HepG2 (cell line): ENCODE measurements around the gene ADAM19. TPM values are rescaled to one million over a fixed set of nuclear protein-coding genes. Genes with fewer than 3 reads are reported as not detected.

Source experiments
- ATAC-seq: fragments of 200-7000 bp; cut with Tn5 transposase; 3 replicates; pipeline ENCODE4 v1.9.1; 2020; ENCODE audit warnings: mild to moderate bottlenecking, moderate library complexity
- BruUV-seq: library from RNA; stranded (reverse); fragments of 400-500 nt; replicated peaks from 2 replicates; lab custom pipeline; 2021; lab: Mats Ljungman, UMichigan
- CTCF ChIA-PET: fragments of 300-600 bp; formaldehyde crosslinking; extraction: SDS; loops from one replicate; lab custom pipeline; 2021; ENCODE audit warnings: low total read pairs, inconsistent platforms, low intra/inter-chr PET ratio; lab: Yijun Ruan, JAX
- POLR2A ChIA-PET: fragments of 350-600 bp; sonication (Branson Sonifier 250); formaldehyde crosslinking; loops from one replicate; lab custom pipeline; 2020; ENCODE audit warnings: antibody characterized with exemption, inconsistent platforms; lab: Yijun Ruan, JAX
- DNase-seq: peaks from one replicate; pipeline ENCODE4 v3.0.0-alpha.2; 2015; ENCODE audit warnings: low spot score
- FAIRE-seq: peaks from 3 replicates; lab custom pipeline; 2011; peaks lifted over from hg19 to GRCh38; lab: Jason Lieb, UNC
- H2AFZ ChIP-seq: one replicate; pipeline ENCODE4 v1.6.1; 2011; ENCODE audit warnings: low read length, inconsistent platforms
- H3K27ac ChIP-seq: fragments of 300-600 bp; 3 replicates; pipeline ENCODE4 v1.8.0; 2011; ENCODE audit warnings: mixed run types, mild to moderate bottlenecking, mixed read lengths, low read length, inconsistent platforms; ENCODE audit not compliant: insufficient read depth; ENCODE audit errors: extremely low read length
- H3K27me3 ChIP-seq, 2 experiments: fragments of 200-600 bp in 1 of 2; 2 replicates in 1 of 2; 3 replicates in 1 of 2; pipeline versions ENCODE4 v1.6.0 to v1.8.0; 2011; ENCODE audit warnings: low read length in 2 of 2, mild to moderate bottlenecking in 2 of 2, moderate library complexity in 2 of 2, inconsistent platforms in 1 of 2; ENCODE audit not compliant: insufficient read depth in 2 of 2, control insufficient read depth in 1 of 2
- H3K36me3 ChIP-seq, 2 experiments: fragments of 200-600 bp in 1 of 2; replicated peaks in 1 of 2; 2 replicates in 1 of 2; 3 replicates in 1 of 2; pipeline versions ENCODE4 v1.5.1 to v1.8.0; 2011; ENCODE audit warnings: low read length in 2 of 2, inconsistent platforms in 1 of 2; ENCODE audit not compliant: insufficient read depth in 2 of 2, control insufficient read depth in 1 of 2
- H3K4me1 ChIP-seq: 2 replicates; pipeline ENCODE4 v1.5.1; 2012; ENCODE audit warnings: low read length, inconsistent platforms; ENCODE audit not compliant: insufficient read depth
- H3K4me2 ChIP-seq: 2 replicates; pipeline ENCODE4 v1.6.0; 2011; ENCODE audit warnings: low read depth, low read length, inconsistent platforms
- H3K4me3 ChIP-seq, 3 experiments: fragments of 200-600 bp in 1 of 3; sonication (generic), shearing (Covaris generic) in 1 of 3; replicated peaks in 1 of 3; 2 replicates each; pipeline ENCODE4 v1.5.1; 2011 to 2016; ENCODE audit warnings: low read length in 3 of 3, inconsistent platforms in 2 of 3, low read depth in 2 of 3, mild to moderate bottlenecking in 2 of 3, control low read depth in 1 of 3, mixed read lengths in 1 of 3; ENCODE audit not compliant: insufficient read depth in 1 of 3
- H3K79me2 ChIP-seq: one replicate; pipeline ENCODE4 v1.6.1; 2011; ENCODE audit warnings: low read length, inconsistent platforms; ENCODE audit not compliant: insufficient read depth
- H3K9ac ChIP-seq: 2 replicates; pipeline ENCODE4 v1.6.0; 2011; ENCODE audit warnings: mild to moderate bottlenecking, low read depth, low read length, inconsistent platforms; ENCODE audit not compliant: insufficient read depth
- H3K9me3 ChIP-seq: 2 replicates; pipeline ENCODE4 v1.5.1; 2012; ENCODE audit warnings: mild to moderate bottlenecking, low read length
- H4K20me1 ChIP-seq: 2 replicates; pipeline ENCODE4 v1.6.0; 2011; ENCODE audit warnings: inconsistent platforms, mild to moderate bottlenecking, low read length, moderate library complexity; ENCODE audit not compliant: insufficient read depth
- AKAP8 ChIP-seq: sonication (generic); formaldehyde crosslinking; IDR thresholded peaks from 2 replicates; pipeline ENCODE4 v1.5.1; 2020; ENCODE audit warnings: mild to moderate bottlenecking, missing genetic modification reagents
- DR1 ChIP-seq: sonication (generic); formaldehyde crosslinking; IDR thresholded peaks from 2 replicates; pipeline ENCODE4 v1.8.0; 2021; ENCODE audit warnings: mild to moderate bottlenecking, missing genetic modification reagents, inconsistent platforms
- ELF3 ChIP-seq: IDR thresholded peaks from 2 replicates; pipeline ENCODE4 v1.6.1; 2016; ENCODE audit warnings: missing genetic modification reagents, missing compliant biosample characterization
- IKZF4 ChIP-seq: sonication (generic); formaldehyde crosslinking; IDR thresholded peaks from 2 replicates; pipeline ENCODE4 v1.5.1; 2020; ENCODE audit warnings: borderline replicate concordance, mild to moderate bottlenecking, low read depth, missing genetic modification reagents; ENCODE audit errors: not compliant biosample characterization
- KLF9 ChIP-seq: IDR thresholded peaks from 2 replicates; pipeline ENCODE4 v1.6.1; 2016; ENCODE audit warnings: low read depth
- MAFK ChIP-seq, 2 experiments: IDR thresholded peaks in 1 of 2; conservative IDR thresholded peaks in 1 of 2; 2 replicates each; pipeline ENCODE4 v1.6.1; 2011; ENCODE audit warnings: improper control_type of control experiment in 2 of 2, low read length in 2 of 2
- NBN ChIP-seq: fragments of 450-650 bp; conservative IDR thresholded peaks from 2 replicates; pipeline ENCODE4 v1.6.1; 2017
- SALL2 ChIP-seq: sonication (generic); formaldehyde crosslinking; IDR thresholded peaks from 2 replicates; pipeline ENCODE4 v1.8.1; 2023; ENCODE audit warnings: mild to moderate bottlenecking, missing genetic modification reagents, inconsistent platforms
- SMAD1 ChIP-seq: sonication (generic); formaldehyde crosslinking; IDR thresholded peaks from 2 replicates; pipeline ENCODE4 v1.4.0; 2020; ENCODE audit warnings: missing genetic modification reagents, low read depth, mild to moderate bottlenecking, borderline replicate concordance
- SNRNP70 ChIP-seq: fragments of 200-400 bp; formaldehyde crosslinking; IDR thresholded peaks from 2 replicates; pipeline ENCODE4 v1.6.1; 2017; ENCODE audit warnings: mild to moderate bottlenecking, low read depth, low read length, moderate library complexity
- STAT5B ChIP-seq: sonication (generic); formaldehyde crosslinking; IDR thresholded peaks from 2 replicates; pipeline ENCODE4 v1.4.0; 2020; ENCODE audit warnings: missing genetic modification reagents
- TBX2 ChIP-seq: sonication (generic); formaldehyde crosslinking; IDR thresholded peaks from 2 replicates; pipeline ENCODE4 v1.5.0; 2020; ENCODE audit warnings: missing genetic modification reagents, mild to moderate bottlenecking, borderline replicate concordance
- YY1 ChIP-seq: IDR thresholded peaks from 2 replicates; pipeline ENCODE4 v1.6.1; 2011; ENCODE audit warnings: low read length, low read depth, moderate library complexity, mild to moderate bottlenecking; ENCODE audit not compliant: insufficient read depth, insufficient replicate concordance
- ZBTB20 ChIP-seq: sonication (generic); formaldehyde crosslinking; IDR thresholded peaks from 2 replicates; pipeline ENCODE4 v1.8.1; 2023; ENCODE audit warnings: missing genetic modification reagents, low read depth, mild to moderate bottlenecking, borderline replicate concordance
- ZFX ChIP-seq: sonication (generic); formaldehyde crosslinking; IDR thresholded peaks from 2 replicates; pipeline ENCODE4 v1.4.0; 2020; ENCODE audit warnings: mild to moderate bottlenecking, low read depth, missing genetic modification reagents, moderate library complexity
- ZMYM4 ChIP-seq: sonication (generic); formaldehyde crosslinking; IDR thresholded peaks from 2 replicates; pipeline ENCODE4 v1.8.1; 2023; ENCODE audit warnings: mild to moderate bottlenecking, missing genetic modification reagents
- ZNF567 ChIP-seq: sonication (generic); formaldehyde crosslinking; IDR thresholded peaks from 2 replicates; pipeline ENCODE4 v1.8.1; 2023; ENCODE audit warnings: mild to moderate bottlenecking, missing genetic modification reagents, borderline replicate concordance
- ZNF773 ChIP-seq: sonication (generic); formaldehyde crosslinking; IDR thresholded peaks from 2 replicates; pipeline ENCODE4 v1.4.0; 2020; ENCODE audit warnings: missing genetic modification reagents, borderline replicate concordance
- WGBS: methylation state at CpG from one replicate; pipeline ENCODE4 v1.1.6; 2017; ENCODE audit warnings: low lambda C conversion rate; 5-methylcytosine and 5-hydroxymethylcytosine counted together
- in situ Hi-C: cut with HindIII; loops from 2 replicates; pipeline ENCODE4 v1.10.0; 2017; ENCODE audit warnings: low pct_unique_long_range_greater_than_20kb; ENCODE audit not compliant: extremely low pct_ligation_motif_present
- intact Hi-C: fragments of 100-400 bp; cut with micrococcal nuclease; formaldehyde crosslinking; loops from one replicate; pipeline ENCODE4 v1.10.0; 2022; ENCODE audit not compliant: unreplicated experiment
- polyA plus RNA-seq, 8 experiments: library from polyadenylated mRNA; depleted of rRNA in 3 of 8; stranded (reverse) in 7 of 8; unstranded in 1 of 8; fragments of >200 nt; fragmentation: Illumina TruSeq in 4 of 8; extraction: Trizol in 4 of 8; gene quantifications; 2 replicates each; pipeline versions ENCODE4 v1.2.1 to v1.2.3, GENCODE V29; 2011 to 2016; ENCODE audit warnings: low read depth in 4 of 8, missing spikeins in 1 of 8, mixed read lengths in 1 of 8; ENCODE audit not compliant: insufficient read depth in 1 of 8
- total RNA-seq, 5 experiments: library from RNA; depleted of rRNA; stranded (reverse); fragments of >200 nt; fragmentation: Illumina TruSeq; extraction: Trizol; gene quantifications; 2 replicates each; pipeline ENCODE4 v1.2.3, GENCODE V29; 2016; ENCODE audit warnings: low read depth in 1 of 5
- TF ChIP-seq, protein P1 (sequence below): sonication (generic); formaldehyde crosslinking; IDR thresholded peaks from 2 replicates; pipeline ENCODE4 v1.5.0; 2020; ENCODE audit warnings: missing genetic modification reagents
- TF ChIP-seq, protein P2 (sequence below): sonication (generic); formaldehyde crosslinking; IDR thresholded peaks from 2 replicates; pipeline ENCODE4 v1.4.0; 2020; ENCODE audit warnings: mild to moderate bottlenecking, missing genetic modification reagents

Gene ADAM19
- total and polyA plus RNA-seq, 2 of the 13 experiments (the other 11 are each of a cell fraction or from before 2014, with no cell fraction given), result 0.38 to 0.74 TPM

DNA sequence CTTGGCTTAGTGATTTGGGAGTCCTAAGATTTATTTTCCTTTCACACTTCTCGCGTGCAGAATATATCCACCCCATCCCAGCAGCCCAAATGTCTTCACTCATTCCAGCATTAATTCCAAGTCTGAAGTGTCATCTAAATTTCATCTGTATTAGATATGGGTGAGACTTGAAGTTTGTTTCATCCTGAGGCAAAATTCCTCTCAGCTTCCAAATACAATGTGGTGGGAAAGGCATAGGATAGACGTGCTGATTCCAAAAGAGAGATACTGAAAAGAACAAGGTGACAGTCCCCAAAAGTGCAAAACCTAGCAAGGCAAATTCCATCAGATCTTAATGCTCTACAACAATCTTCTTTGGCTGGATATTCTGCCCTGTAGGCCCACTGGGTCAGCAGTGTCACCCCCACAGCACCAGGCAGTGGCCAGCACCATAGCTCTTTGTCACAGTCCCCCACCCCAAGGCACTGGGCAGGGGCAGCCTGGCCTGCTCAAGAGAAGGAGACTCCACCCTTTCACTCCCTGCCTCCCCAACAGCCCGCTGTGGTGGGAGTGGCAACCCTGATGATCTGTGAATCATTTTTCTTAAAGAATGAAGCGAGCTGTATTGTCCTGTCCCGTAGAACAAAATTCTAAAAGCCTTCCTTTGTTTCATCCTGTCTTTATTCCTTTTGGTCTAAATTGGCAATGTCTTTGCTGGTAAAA, 2.7 kb upstream of the ADAM19 start:
- H3K4me1 ChIP-seq, result peaks cover 7% of the 10 kb centered on the region; the same call in 1 of the 2 replicates
- ChIA-PET CTCF (no interaction called here), POLR2A (no interaction called here)
- no peaks in the 10 kb centered on the region for H3K36me3 ChIP-seq
- H3K79me2 ChIP-seq, result no peaks in the 10 kb centered on the region
- no peak overlapping the region for H3K9ac ChIP-seq
- no peak overlapping the region for H2AFZ ChIP-seq
- WGBS, result 38% methylated on average over 6 of the region's 6 CpGs
- no TSS peak for BruUV-seq
- intact Hi-C loops, result no loop called here
- in situ Hi-C loops, result no loop called here
- H3K9me3 ChIP-seq, result no peaks in the 10 kb centered on the region
- FAIRE-seq (no peak), DNase-seq (no peak), ATAC-seq (no peak)
- H4K20me1 ChIP-seq, result no peaks in the 10 kb centered on the region
- H3K27me3 ChIP-seq, result peaks cover 2 to 27% of the 10 kb centered on the region in 2 experiments
- no peak overlapping the region for H3K4me2 ChIP-seq
- no peak overlapping the region for H3K27ac ChIP-seq
- TF ChIP-seq ZFX (CRISPR knock-in tag), result no peak
- TF ChIP-seq SNRNP70, result no peak
- TF ChIP-seq, protein P1, sequence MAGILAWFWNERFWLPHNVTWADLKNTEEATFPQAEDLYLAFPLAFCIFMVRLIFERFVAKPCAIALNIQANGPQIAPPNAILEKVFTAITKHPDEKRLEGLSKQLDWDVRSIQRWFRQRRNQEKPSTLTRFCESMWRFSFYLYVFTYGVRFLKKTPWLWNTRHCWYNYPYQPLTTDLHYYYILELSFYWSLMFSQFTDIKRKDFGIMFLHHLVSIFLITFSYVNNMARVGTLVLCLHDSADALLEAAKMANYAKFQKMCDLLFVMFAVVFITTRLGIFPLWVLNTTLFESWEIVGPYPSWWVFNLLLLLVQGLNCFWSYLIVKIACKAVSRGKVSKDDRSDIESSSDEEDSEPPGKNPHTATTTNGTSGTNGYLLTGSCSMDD (CRISPR knock-in tag), result no peak
- no peak for TF ChIP-seq DR1 (CRISPR knock-in tag)
- no peak for TF ChIP-seq TBX2
- no peak for TF ChIP-seq KLF9 (CRISPR knock-in tag)
- no peak for TF ChIP-seq ZMYM4 (CRISPR knock-in tag)
- TF ChIP-seq SMAD1 (CRISPR knock-in tag), result no peak
- TF ChIP-seq IKZF4 (CRISPR knock-in tag), result no peak
- TF ChIP-seq SALL2 (CRISPR knock-in tag), result no peak
- no peak for TF ChIP-seq MAFK (conservative IDR thresholded peaks at IDR 0.05 in 1 of 2, IDR thresholded peaks at IDR 0.05 in 1 of 2; ENCODE audit: low read length in 2 of 2)
- TF ChIP-seq ELF3 (CRISPR knock-in tag), result no peak
- no peak for TF ChIP-seq AKAP8
- no peak for TF ChIP-seq NBN
- no peak for TF ChIP-seq ZBTB20
- TF ChIP-seq YY1, result no peak
- TF ChIP-seq STAT5B (CRISPR knock-in tag), result no peak
- TF ChIP-seq, protein P2, sequence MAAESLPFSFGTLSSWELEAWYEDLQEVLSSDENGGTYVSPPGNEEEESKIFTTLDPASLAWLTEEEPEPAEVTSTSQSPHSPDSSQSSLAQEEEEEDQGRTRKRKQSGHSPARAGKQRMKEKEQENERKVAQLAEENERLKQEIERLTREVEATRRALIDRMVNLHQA (CRISPR knock-in tag), result no peak
- no peak for TF ChIP-seq ZNF773 (CRISPR knock-in tag)
- no peak for TF ChIP-seq ZNF567
- no peak overlapping the region for H3K4me3 ChIP-seq
